Natural killer cell (primary cell): Measurements from ENCODE around the gene TET1. TPM values are rescaled to one million over a fixed set of nuclear protein-coding genes. Genes with fewer than 3 reads are reported as not detected.

Experiments
- ATAC-seq, 3 donors: fragments of 150-1000 bp in 2 of 3; fragments of 200-7000 bp in 1 of 3; cut with Tn5 transposase; 1 replicate in 1 of 3; 2 replicates in 2 of 3; pipeline ENCODE4 v1.10.0; 2021; ENCODE audit warnings: mild to moderate bottlenecking in 2 of 3, moderate library complexity in 2 of 3
- DNase-seq, 2 donors: peaks; one replicate each; pipeline versions ENCODE4 v3.0.0 to v3.0.0-alpha.2; 2013 to 2021; ENCODE audit warnings: mixed read lengths in 1 of 2
- H3K27ac ChIP-seq: one replicate; pipeline ENCODE4 v1.5.1; 2013; ENCODE audit warnings: mild to moderate bottlenecking, low read length
- H3K27me3 ChIP-seq: one replicate; pipeline ENCODE4 v1.6.1; 2013; ENCODE audit warnings: low read length; ENCODE audit not compliant: control insufficient read depth, insufficient read depth
- H3K36me3 ChIP-seq: one replicate; pipeline ENCODE4 v1.6.1; 2013; ENCODE audit warnings: low read length; ENCODE audit not compliant: control insufficient read depth, insufficient read depth
- H3K4me1 ChIP-seq: one replicate; pipeline ENCODE4 v1.6.1; 2013; ENCODE audit warnings: low read length; ENCODE audit not compliant: control insufficient read depth, insufficient read depth
- H3K4me3 ChIP-seq: one replicate; pipeline ENCODE4 v1.5.1; 2013; ENCODE audit warnings: low read length
- H3K9me3 ChIP-seq: one replicate; pipeline ENCODE4 v1.6.1; 2013; ENCODE audit warnings: low read length; ENCODE audit not compliant: control insufficient read depth, insufficient read depth
- H3K27ac Mint-ChIP-seq, 2 donors: one replicate each; pipeline ENCODE4 v1.8.0; 2022; ENCODE audit warnings: mild to moderate bottlenecking in 2 of 2, mixed read lengths in 2 of 2, moderate library complexity in 1 of 2
- H3K27me3 Mint-ChIP-seq, 2 donors: one replicate each; pipeline ENCODE4 v1.8.0; 2022; ENCODE audit warnings: low read depth in 2 of 2, mixed read lengths in 2 of 2
- H3K36me3 Mint-ChIP-seq: one replicate; pipeline ENCODE4 v1.8.0; 2022; ENCODE audit warnings: mixed read lengths
- H3K4me1 Mint-ChIP-seq, 2 donors: one replicate each; pipeline ENCODE4 v1.8.0; 2022; ENCODE audit warnings: mixed read lengths in 2 of 2
- H3K4me3 Mint-ChIP-seq: one replicate; pipeline ENCODE4 v1.8.0; 2022; ENCODE audit warnings: mild to moderate bottlenecking, moderate library complexity, mixed read lengths
- H3K9me3 Mint-ChIP-seq, 2 donors: one replicate each; pipeline ENCODE4 v1.8.0; 2022; ENCODE audit warnings: mixed read lengths in 2 of 2
- WGBS: methylation state at CpG from one replicate; pipeline ENCODE4 v1.1.7; 2013; ENCODE audit warnings: missing lambda C conversion rate; ENCODE audit not compliant: insufficient coverage; 5-methylcytosine and 5-hydroxymethylcytosine counted together
- intact Hi-C: fragments of 100-400 bp; cut with micrococcal nuclease; formaldehyde crosslinking; loops from one replicate; pipeline ENCODE4 v1.14.2; 2022
- total RNA-seq, 4 donors: library from RNA; stranded (reverse); fragments of 120-200 nt in 1 of 4; gene quantifications; one replicate each; pipeline versions ENCODE4 v1.2.3 to v1.2.4, GENCODE V29; 2013 to 2022
- TF ChIP-seq, protein P1 (sequence below): fragments of 200-600 bp; IDR thresholded peaks from one replicate; pipeline ENCODE4 v1.8.0; 2022; ENCODE audit warnings: antibody characterized with exemption

Gene TET1
- total RNA-seq, 3 donors from 2014 or later (not counting 1 experiment from before 2014, with no cell fraction given), result 4.0 to 5.9 (median 4.5) TPM

DNA sequence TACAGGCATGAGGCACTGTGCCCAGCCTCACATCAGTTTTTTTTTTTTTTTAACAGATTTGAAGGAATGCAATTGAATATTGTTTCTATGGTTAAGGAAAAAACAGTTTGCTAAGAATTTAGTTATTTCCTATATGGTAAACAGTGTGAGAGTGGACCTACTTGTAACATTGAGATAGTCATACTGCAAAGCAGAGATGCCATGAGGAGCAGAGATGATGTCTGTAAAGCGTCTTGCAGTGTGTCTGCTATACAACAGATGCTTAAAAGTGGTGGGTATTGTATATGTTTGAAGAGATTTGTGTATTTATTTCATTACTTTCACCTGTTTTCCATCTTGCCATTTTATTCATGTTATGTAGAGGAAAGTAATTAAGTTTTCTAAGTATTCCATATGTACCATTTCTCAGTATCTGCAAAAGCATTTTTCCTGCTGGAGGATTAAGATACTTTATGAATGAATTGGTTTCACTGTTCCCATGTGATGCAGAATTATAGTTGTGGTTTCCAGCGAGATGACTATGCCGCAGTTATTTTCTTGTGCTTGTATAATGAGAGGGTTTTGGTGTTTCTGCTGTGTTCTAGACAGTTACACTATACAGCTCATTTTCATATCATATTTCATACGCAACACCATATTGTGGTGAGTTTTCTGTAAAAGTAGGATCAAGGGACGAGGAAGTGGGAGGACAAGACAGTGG lies 26.6 kb downstream of the TET1 start:
- H3K9me3 ChIP-seq, result no peaks in the 10 kb centered on the region
- H3K4me3 ChIP-seq, result no peak overlapping the region
- Mint-ChIP-seq H3K4me1 (no peaks in the 10 kb centered on the region), H3K27ac (no peak overlapping the region), H3K27me3 (peaks cover 0 to 6% of the 10 kb centered on the region in 2 donors), H3K4me3 (no peak overlapping the region), H3K9me3 (no peaks in the 10 kb centered on the region), H3K36me3 (no peaks in the 10 kb centered on the region)
- intact Hi-C loops, result no loop called here
- no peaks in the 10 kb centered on the region for H3K27me3 ChIP-seq
- TF ChIP-seq, protein P1, sequence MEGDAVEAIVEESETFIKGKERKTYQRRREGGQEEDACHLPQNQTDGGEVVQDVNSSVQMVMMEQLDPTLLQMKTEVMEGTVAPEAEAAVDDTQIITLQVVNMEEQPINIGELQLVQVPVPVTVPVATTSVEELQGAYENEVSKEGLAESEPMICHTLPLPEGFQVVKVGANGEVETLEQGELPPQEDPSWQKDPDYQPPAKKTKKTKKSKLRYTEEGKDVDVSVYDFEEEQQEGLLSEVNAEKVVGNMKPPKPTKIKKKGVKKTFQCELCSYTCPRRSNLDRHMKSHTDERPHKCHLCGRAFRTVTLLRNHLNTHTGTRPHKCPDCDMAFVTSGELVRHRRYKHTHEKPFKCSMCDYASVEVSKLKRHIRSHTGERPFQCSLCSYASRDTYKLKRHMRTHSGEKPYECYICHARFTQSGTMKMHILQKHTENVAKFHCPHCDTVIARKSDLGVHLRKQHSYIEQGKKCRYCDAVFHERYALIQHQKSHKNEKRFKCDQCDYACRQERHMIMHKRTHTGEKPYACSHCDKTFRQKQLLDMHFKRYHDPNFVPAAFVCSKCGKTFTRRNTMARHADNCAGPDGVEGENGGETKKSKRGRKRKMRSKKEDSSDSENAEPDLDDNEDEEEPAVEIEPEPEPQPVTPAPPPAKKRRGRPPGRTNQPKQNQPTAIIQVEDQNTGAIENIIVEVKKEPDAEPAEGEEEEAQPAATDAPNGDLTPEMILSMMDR, result no peak
- WGBS, result 92% methylated on average over 2 of the region's 5 CpGs
- no peaks in the 10 kb centered on the region for H3K36me3 ChIP-seq
- H3K4me1 ChIP-seq, result no peaks in the 10 kb centered on the region
- no peak for ATAC-seq
- DNase-seq, result no peak
- no peak overlapping the region for H3K27ac ChIP-seq

DNA sequence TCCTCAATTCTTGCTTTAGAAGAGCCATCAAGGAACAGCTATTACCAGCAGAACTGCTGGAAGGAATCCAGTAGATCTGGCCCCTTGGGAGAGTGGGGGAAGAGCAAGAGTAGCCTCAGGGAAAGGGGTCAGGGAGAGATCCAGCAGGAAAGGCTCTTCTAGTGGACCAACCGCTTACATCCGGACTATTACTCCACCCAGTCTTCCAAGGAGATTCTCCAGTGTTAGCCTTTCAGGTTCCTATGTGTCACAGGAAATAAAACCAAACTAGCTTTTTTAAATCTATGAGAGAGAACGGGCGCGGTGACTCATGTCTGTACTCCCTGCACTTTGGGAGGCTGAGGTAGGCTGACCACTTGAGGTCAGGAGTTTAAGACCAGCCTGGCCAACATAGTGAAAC lies 34.3 kb downstream of the TET1 start:
- Mint-ChIP-seq H3K27me3 (no peaks in the 10 kb centered on the region), H3K36me3 (no peaks in the 10 kb centered on the region), H3K9me3 (no peaks in the 10 kb centered on the region), H3K4me1 (no peaks in the 10 kb centered on the region), H3K27ac (no peak overlapping the region), H3K4me3 (no peak overlapping the region)
- ATAC-seq, result no peak
- no peaks in the 10 kb centered on the region for H3K4me1 ChIP-seq
- no peaks in the 10 kb centered on the region for H3K27me3 ChIP-seq
- TF ChIP-seq, protein P1, result no peak
- no peaks in the 10 kb centered on the region for H3K9me3 ChIP-seq
- H3K4me3 ChIP-seq, result no peak overlapping the region
- no peaks in the 10 kb centered on the region for H3K36me3 ChIP-seq
- no peak overlapping the region for H3K27ac ChIP-seq
- no peak for DNase-seq
- WGBS, result 78% methylated on average over 5 of the region's 5 CpGs
- intact Hi-C loops, result no loop called here

DNA sequence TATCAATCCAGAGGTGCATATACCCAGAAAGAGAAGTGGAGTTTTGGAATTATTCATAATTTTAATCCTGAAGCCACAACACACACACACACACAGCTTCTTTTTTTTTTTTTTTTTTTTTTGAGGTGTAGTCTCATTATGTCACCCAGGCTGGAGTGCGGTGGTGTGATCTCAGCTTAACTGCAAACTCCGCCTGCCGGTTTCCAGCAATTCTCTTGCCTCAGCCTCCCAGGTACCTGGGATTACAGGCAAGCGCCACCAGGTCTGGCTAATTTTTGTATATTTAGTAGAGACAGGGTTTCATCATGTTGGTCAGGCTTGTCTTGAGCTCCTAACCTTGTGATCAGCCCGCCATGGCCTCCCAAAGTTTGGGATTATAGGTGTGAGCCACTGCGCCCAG lies 35.4 kb downstream of the TET1 start:
- no peaks in the 10 kb centered on the region for H3K36me3 ChIP-seq
- H3K4me1 ChIP-seq, result peaks cover 8% of the 10 kb centered on the region
- TF ChIP-seq, protein P1, result no peak
- Mint-ChIP-seq H3K36me3 (no peaks in the 10 kb centered on the region), H3K27me3 (no peaks in the 10 kb centered on the region), H3K9me3 (no peaks in the 10 kb centered on the region), H3K4me3 (no peak overlapping the region), H3K27ac (no peak overlapping the region), H3K4me1 (peaks cover 8 to 10% of the 10 kb centered on the region in 2 donors)
- no peak overlapping the region for H3K27ac ChIP-seq
- no peaks in the 10 kb centered on the region for H3K9me3 ChIP-seq
- ATAC-seq, result no peak
- no peak for DNase-seq
- H3K4me3 ChIP-seq, result no peak overlapping the region
- WGBS, result 99% methylated on average over 4 of the region's 6 CpGs
- intact Hi-C loops, result no loop called here
- H3K27me3 ChIP-seq, result no peaks in the 10 kb centered on the region

DNA sequence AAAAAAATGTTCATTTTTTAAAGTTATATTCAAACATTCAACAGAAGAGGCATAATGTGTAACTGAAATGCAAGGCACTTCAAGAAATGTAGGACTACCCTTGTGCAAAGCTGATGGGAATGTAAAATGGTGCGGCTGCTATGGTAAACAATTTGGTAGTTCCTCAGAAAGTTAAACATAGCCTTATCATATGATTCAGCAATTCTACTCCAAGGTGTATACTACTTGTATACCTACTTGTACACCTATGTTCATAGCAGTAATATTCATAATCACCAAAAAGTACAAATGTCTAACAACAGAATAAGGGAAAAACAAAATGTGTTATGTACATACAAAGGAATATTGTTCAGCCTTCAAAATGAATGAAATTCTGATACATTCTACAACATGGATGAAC lies 37.3 kb downstream of the TET1 start:
- Histone ChIP-seq H3K4me3 (no peak overlapping the region), H3K4me1 (peaks cover 9% of the 10 kb centered on the region), H3K9me3 (no peaks in the 10 kb centered on the region), H3K27ac (no peak overlapping the region), H3K36me3 (no peaks in the 10 kb centered on the region), H3K27me3 (no peaks in the 10 kb centered on the region)
- Mint-ChIP-seq H3K9me3 (no peaks in the 10 kb centered on the region), H3K4me3 (no peak overlapping the region), H3K4me1 (peaks cover 27 to 29% of the 10 kb centered on the region in 2 donors), H3K36me3 (no peaks in the 10 kb centered on the region), H3K27me3 (no peaks in the 10 kb centered on the region), H3K27ac (no peak overlapping the region)
- intact Hi-C loops, result no loop called here
- DNase-seq (no peak), ATAC-seq (no peak)
- 100% methylated on average over 1 of the region's 1 CpG for WGBS
- TF ChIP-seq, protein P1, result no peak
